Keratinocyte (primary cell): ENCODE measurements around the gene PNCK. TPM values are rescaled to one million over a fixed set of nuclear protein-coding genes. Genes with fewer than 3 reads are reported as not detected.

Source experiments
- DNase-seq: peaks from one replicate; pipeline ENCODE4 v3.0.0-alpha.2; 2011; ENCODE audit warnings: low read depth, missing footprints, low spot score
- FAIRE-seq: peaks from 2 replicates; lab custom pipeline; 2011; peaks lifted over from hg19 to GRCh38; lab: Jason Lieb, UNC
- H2AFZ ChIP-seq: 2 replicates; pipeline ENCODE4 v1.6.0; 2012; ENCODE audit warnings: low read length, control low read depth, inconsistent platforms; ENCODE audit not compliant: control insufficient read depth
- H3K27ac ChIP-seq: 2 replicates; pipeline ENCODE4 v1.5.1; 2011; ENCODE audit warnings: low read length; ENCODE audit not compliant: control insufficient read depth, insufficient read depth
- H3K27me3 ChIP-seq: 3 replicates; pipeline ENCODE4 v1.6.0; 2011; ENCODE audit warnings: low read length; ENCODE audit not compliant: control insufficient read depth, insufficient read depth; ENCODE audit errors: extremely low read depth
- H3K36me3 ChIP-seq, 2 experiments: 2 replicates in 1 of 2; 3 replicates in 1 of 2; pipeline ENCODE4 v1.5.1; 2011; ENCODE audit warnings: low read length in 2 of 2, mild to moderate bottlenecking in 1 of 2; ENCODE audit not compliant: control insufficient read depth in 2 of 2, insufficient read depth in 2 of 2; ENCODE audit errors: extremely low read depth in 1 of 2
- H3K4me1 ChIP-seq: 3 replicates; pipeline ENCODE4 v1.5.1; 2011; ENCODE audit warnings: low read length; ENCODE audit not compliant: control insufficient read depth, insufficient read depth; ENCODE audit errors: extremely low read depth
- H3K4me2 ChIP-seq: 3 replicates; pipeline ENCODE4 v1.6.0; 2011; ENCODE audit warnings: low read depth, low read length; ENCODE audit not compliant: control insufficient read depth, insufficient read depth; ENCODE audit errors: extremely low read depth
- H3K4me3 ChIP-seq, 3 experiments: fragments of 200-600 bp in 1 of 3; sonication (generic) in 1 of 3; 2 replicates in 2 of 3; 3 replicates in 1 of 3; pipeline ENCODE4 v1.5.1; 2011 to 2016; ENCODE audit warnings: low read length in 3 of 3, mild to moderate bottlenecking in 3 of 3, control low read depth in 2 of 3, inconsistent platforms in 1 of 3, low read depth in 1 of 3, mixed read lengths in 1 of 3, mixed run types in 1 of 3, moderate library complexity in 1 of 3; ENCODE audit not compliant: control insufficient read depth in 2 of 3, insufficient read depth in 2 of 3; ENCODE audit errors: extremely low read depth in 1 of 3
- H3K79me2 ChIP-seq: 2 replicates; pipeline ENCODE4 v1.6.0; 2012; ENCODE audit warnings: low read length; ENCODE audit not compliant: control insufficient read depth, insufficient read depth
- H3K9ac ChIP-seq: 3 replicates; pipeline ENCODE4 v1.6.0; 2011; ENCODE audit warnings: low read length; ENCODE audit not compliant: control insufficient read depth, insufficient read depth; ENCODE audit errors: extremely low read depth
- H3K9me1 ChIP-seq: 3 replicates; pipeline ENCODE4 v1.6.0; 2011; ENCODE audit warnings: low read length; ENCODE audit not compliant: control insufficient read depth, insufficient read depth; ENCODE audit errors: extremely low read depth
- H3K9me3 ChIP-seq: 2 replicates; pipeline ENCODE4 v1.5.1; 2012; ENCODE audit warnings: low read depth, low read length; ENCODE audit not compliant: control insufficient read depth
- H4K20me1 ChIP-seq: 3 replicates; pipeline ENCODE4 v1.6.0; 2011; ENCODE audit warnings: low read length; ENCODE audit not compliant: control insufficient read depth, insufficient read depth; ENCODE audit errors: extremely low read depth
- CTCF ChIP-seq, 3 experiments: IDR thresholded peaks in 1 of 3; conservative IDR thresholded peaks in 1 of 3; optimal IDR thresholded peaks in 1 of 3; 2 replicates in 2 of 3; 3 replicates in 1 of 3; pipeline versions ENCODE3 to v1.5.1; 2011; ENCODE audit warnings: low read length in 3 of 3, mild to moderate bottlenecking in 3 of 3, moderate library complexity in 2 of 3, control low read depth in 1 of 3, inconsistent platforms in 1 of 3; ENCODE audit not compliant: insufficient read depth in 2 of 3; ENCODE audit errors: extremely low read depth in 1 of 3
- EZH2 ChIP-seq: IDR thresholded peaks from one replicate; pipeline ENCODE4 v1.6.1; 2012; ENCODE audit warnings: inconsistent platforms, mild to moderate bottlenecking, low read length, moderate library complexity
- dilution Hi-C: fragments of 300-500 bp; cut with MboI; formaldehyde crosslinking; loops from one replicate; pipeline ENCODE4 v1.7.0; 2020; ENCODE audit warnings: low sequenced_read_pairs; ENCODE audit not compliant: extremely low pct_ligation_motif_present
- polyA plus RNA-seq, 5 experiments: library from polyadenylated mRNA; depleted of rRNA in 3 of 5; stranded (reverse) in 3 of 5; stranded (forward) in 1 of 5; unstranded in 1 of 5; fragments of >200 nt; gene quantifications; 1 replicate in 1 of 5; 2 replicates in 3 of 5; 3 replicates in 1 of 5; pipeline versions ENCODE4 v1.2.1 to v1.2.3, GENCODE V29; 2011 to 2012; ENCODE audit warnings: missing spikeins in 2 of 5, low read depth in 1 of 5, low replicate concordance in 1 of 5

The PNCK gene
- polyA plus RNA-seq, 1 donor (not counting 4 experiments of a cell fraction or from before 2014, with no cell fraction given), result 0.24 TPM

- H2AFZ ChIP-seq, result no peak overlapping the region
- peaks cover 7 to 13% of the 10 kb centered on the region in 2 experiments for H3K36me3 ChIP-seq
- no peak for FAIRE-seq
- H3K4me2 ChIP-seq, result no peak overlapping the region
- no peaks in the 10 kb centered on the region for H3K9me1 ChIP-seq
- dilution Hi-C loops, result no loop called here
- TF ChIP-seq EZH2 (no peak), CTCF (optimal IDR thresholded peaks at IDR 0.05 in 1 of 3, IDR thresholded peaks at IDR 0.05 in 1 of 3, conservative IDR thresholded peaks at IDR 0.05 in 1 of 3; ENCODE audit: extremely low read depth in 1 of 3, insufficient read depth in 2 of 3, low read length in 3 of 3) (no peak)
- no peak for DNase-seq
- H3K79me2 ChIP-seq, result peaks cover 33% of the 10 kb centered on the region
- peaks cover 23% of the 10 kb centered on the region for H3K4me1 ChIP-seq
- H3K9ac ChIP-seq, result no peak overlapping the region
- peaks cover 2% of the 10 kb centered on the region for H4K20me1 ChIP-seq
- H3K27me3 ChIP-seq, result no peaks in the 10 kb centered on the region
- H3K4me3 ChIP-seq, result no peak overlapping the region
- no peaks in the 10 kb centered on the region for H3K9me3 ChIP-seq
- H3K27ac ChIP-seq, result no peak overlapping the region
These were observed 46.1 kb upstream of the PNCK start for GRCh38 chrX:153719701-153720100.

GRCh38 chrX:153719238-153719637 lies 45.6 kb upstream of the PNCK start:
- H4K20me1 ChIP-seq, result peaks cover 2% of the 10 kb centered on the region
- no peak overlapping the region for H3K9ac ChIP-seq
- peaks cover 7 to 13% of the 10 kb centered on the region in 2 experiments for H3K36me3 ChIP-seq
- H3K9me3 ChIP-seq, result no peaks in the 10 kb centered on the region
- peaks cover 33% of the 10 kb centered on the region for H3K79me2 ChIP-seq
- H3K4me1 ChIP-seq, result peaks cover 27% of the 10 kb centered on the region
- FAIRE-seq (peak; percentile 52), DNase-seq (no peak)
- no peak overlapping the region for H3K4me2 ChIP-seq
- TF ChIP-seq EZH2 (no peak), CTCF (optimal IDR thresholded peaks at IDR 0.05 in 1 of 3, IDR thresholded peaks at IDR 0.05 in 1 of 3, conservative IDR thresholded peaks at IDR 0.05 in 1 of 3; ENCODE audit: extremely low read depth in 1 of 3, insufficient read depth in 2 of 3, low read length in 3 of 3) (no peak)
- no peak overlapping the region for H3K4me3 ChIP-seq
- H3K27me3 ChIP-seq, result no peaks in the 10 kb centered on the region
- no peaks in the 10 kb centered on the region for H3K9me1 ChIP-seq
- H2AFZ ChIP-seq, result no peak overlapping the region
- dilution Hi-C loops, result no loop called here
- no peak overlapping the region for H3K27ac ChIP-seq
